Neuronal stem cell (in vitro differentiated cells): ENCODE data around the gene FMO5.

Experiments
- DNase-seq: peaks from one replicate; pipeline ENCODE4 v3.0.0-alpha.2; 2013; ENCODE audit warnings: low spot score
- H2AFZ ChIP-seq: one replicate; pipeline ENCODE4 v1.6.1; 2013; ENCODE audit warnings: mild to moderate bottlenecking, low read length, inconsistent platforms
- H2AK5ac ChIP-seq: 2 replicates; pipeline ENCODE4 v1.6.1; 2013; ENCODE audit warnings: low read depth, mild to moderate bottlenecking, inconsistent platforms, low read length, moderate library complexity, mixed read lengths
- H2BK120ac ChIP-seq: 2 replicates; pipeline ENCODE4 v1.6.1; 2013; ENCODE audit warnings: low read depth, mild to moderate bottlenecking, inconsistent platforms, low read length, moderate library complexity, mixed read lengths
- H2BK12ac ChIP-seq: one replicate; pipeline ENCODE4 v1.6.1; 2013; ENCODE audit warnings: low read length, inconsistent platforms
- H2BK15ac ChIP-seq: 2 replicates; pipeline ENCODE4 v1.6.1; 2013; ENCODE audit warnings: mild to moderate bottlenecking, low read length, inconsistent platforms, mixed read lengths
- H2BK5ac ChIP-seq: one replicate; pipeline ENCODE4 v1.6.1; 2013; ENCODE audit warnings: inconsistent platforms, mild to moderate bottlenecking, low read length, moderate library complexity
- H3K14ac ChIP-seq: one replicate; pipeline ENCODE4 v1.6.1; 2013; ENCODE audit warnings: low read length, inconsistent platforms
- H3K18ac ChIP-seq: 2 replicates; pipeline ENCODE4 v1.6.1; 2013; ENCODE audit warnings: low read length, inconsistent platforms
- H3K23ac ChIP-seq: 2 replicates; pipeline ENCODE4 v1.6.1; 2013; ENCODE audit warnings: low read depth, mild to moderate bottlenecking, mixed read lengths, low read length, inconsistent platforms; ENCODE audit not compliant: poor library complexity
- H3K27ac ChIP-seq: replicated peaks from 3 replicates; pipeline ENCODE4 v1.5.1; 2013; ENCODE audit warnings: low read length, inconsistent platforms
- H3K27me3 ChIP-seq, 3 experiments: 2 replicates each; pipeline ENCODE4 v1.6.1; 2013; ENCODE audit warnings: low read length in 3 of 3, mild to moderate bottlenecking in 2 of 3, inconsistent platforms in 1 of 3, low read depth in 1 of 3, mixed read lengths in 1 of 3, moderate library complexity in 1 of 3; ENCODE audit not compliant: control insufficient read depth in 3 of 3, insufficient read depth in 3 of 3
- H3K36me3 ChIP-seq, 2 donors: replicated peaks in 1 of 2; 2 replicates each; pipeline ENCODE4 v1.6.1; 2013; ENCODE audit warnings: low read length in 2 of 2; ENCODE audit not compliant: control insufficient read depth in 2 of 2, insufficient read depth in 2 of 2
- H3K4ac ChIP-seq: 2 replicates; pipeline ENCODE4 v1.6.1; 2013; ENCODE audit warnings: inconsistent platforms, mild to moderate bottlenecking, low read length, moderate library complexity
- H3K4me1 ChIP-seq, 2 donors: 1 replicate in 1 of 2; 2 replicates in 1 of 2; pipeline ENCODE4 v1.6.1; 2013; ENCODE audit warnings: low read length in 2 of 2, low read depth in 1 of 2; ENCODE audit not compliant: control insufficient read depth in 2 of 2, insufficient read depth in 1 of 2
- H3K4me2 ChIP-seq: one replicate; pipeline ENCODE4 v1.6.1; 2013; ENCODE audit warnings: mild to moderate bottlenecking, low read length, inconsistent platforms; ENCODE audit not compliant: insufficient read depth, poor library complexity, severe bottlenecking
- H3K4me3 ChIP-seq, 2 donors: 2 replicates each; pipeline ENCODE4 v1.5.1; 2013; ENCODE audit warnings: low read length in 2 of 2, mild to moderate bottlenecking in 2 of 2, inconsistent platforms in 1 of 2, moderate library complexity in 1 of 2
- H3K79me1 ChIP-seq: one replicate; pipeline ENCODE4 v1.6.1; 2013; ENCODE audit warnings: low read depth, mild to moderate bottlenecking, inconsistent platforms, low read length, moderate library complexity
- H3K9ac ChIP-seq: one replicate; pipeline ENCODE4 v1.6.1; 2013; ENCODE audit warnings: mild to moderate bottlenecking, low read depth, low read length, inconsistent platforms; ENCODE audit not compliant: poor library complexity
- H3K9me3 ChIP-seq, 2 donors: replicated peaks in 1 of 2; 2 replicates each; pipeline versions ENCODE3 to v1.6.1; 2013; ENCODE audit warnings: low read length in 2 of 2, mild to moderate bottlenecking in 2 of 2, inconsistent platforms in 1 of 2, low read depth in 1 of 2, mixed read lengths in 1 of 2, moderate library complexity in 1 of 2; ENCODE audit not compliant: control insufficient read depth in 2 of 2, insufficient read depth in 1 of 2
- H4K8ac ChIP-seq: one replicate; pipeline ENCODE4 v1.6.1; 2013; ENCODE audit warnings: low read depth, mild to moderate bottlenecking, inconsistent platforms, low read length, moderate library complexity
- H4K91ac ChIP-seq: one replicate; pipeline ENCODE4 v1.6.1; 2013; ENCODE audit warnings: low read length, low read depth, mild to moderate bottlenecking, inconsistent platforms; ENCODE audit not compliant: poor library complexity
- WGBS, 2 donors: extraction: QIAGEN DNeasy Blood & Tissue Kit; methylation state at CpG; one replicate each; pipeline ENCODE4 v1.1.7; 2013; ENCODE audit warnings: missing lambda C conversion rate in 2 of 2, mixed read lengths in 1 of 2; ENCODE audit not compliant: insufficient read length in 2 of 2, insufficient replicate concordance in 1 of 2; ENCODE audit errors: extremely low coverage in 2 of 2; 5-methylcytosine and 5-hydroxymethylcytosine counted together

Gene FMO5

DNA sequence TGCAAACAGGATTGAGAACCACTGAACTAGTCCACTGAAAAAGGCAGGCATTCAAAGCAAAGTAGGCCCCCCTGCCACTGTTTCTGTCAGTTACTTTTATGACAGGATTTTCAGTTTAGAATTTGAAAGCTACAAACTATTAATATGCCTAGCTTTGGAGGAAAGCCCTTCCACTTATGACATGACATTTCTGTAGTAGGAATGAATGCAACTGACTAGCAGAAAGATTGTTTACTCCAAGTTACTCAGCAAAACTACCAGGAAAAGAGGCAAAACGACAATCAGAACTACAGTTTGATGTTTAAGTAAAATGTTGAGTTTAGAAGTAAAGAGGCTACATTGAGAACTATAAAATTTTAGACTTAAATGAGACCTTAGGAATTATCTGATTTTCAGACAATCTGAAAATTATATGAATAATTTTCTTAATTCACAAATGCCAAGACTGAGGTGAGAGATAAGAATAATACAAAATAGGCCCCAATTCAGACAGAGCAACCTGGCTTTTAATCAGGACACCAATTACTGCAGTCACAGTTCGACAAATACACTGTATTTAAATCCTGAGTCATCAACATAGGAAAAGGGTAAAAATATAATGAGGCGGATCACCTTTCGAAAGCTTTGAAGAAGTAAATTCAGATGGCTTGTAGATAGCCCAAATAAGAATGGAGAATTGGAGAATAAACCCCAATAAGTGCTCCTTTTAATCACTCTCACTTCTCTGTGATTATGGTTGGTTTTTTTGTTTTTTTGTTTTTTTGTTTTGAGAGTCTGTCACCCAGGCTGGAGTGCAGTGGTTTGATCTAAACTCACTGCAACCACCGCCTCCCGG lies 55.1 kb downstream of the FMO5 start:
- H3K4me2 ChIP-seq, result no peak overlapping the region
- H3K4me1 ChIP-seq, result peaks cover 2 to 9% of the 10 kb centered on the region in 2 donors
- H3K79me1 ChIP-seq, result peaks cover 3% of the 10 kb centered on the region

DNA sequence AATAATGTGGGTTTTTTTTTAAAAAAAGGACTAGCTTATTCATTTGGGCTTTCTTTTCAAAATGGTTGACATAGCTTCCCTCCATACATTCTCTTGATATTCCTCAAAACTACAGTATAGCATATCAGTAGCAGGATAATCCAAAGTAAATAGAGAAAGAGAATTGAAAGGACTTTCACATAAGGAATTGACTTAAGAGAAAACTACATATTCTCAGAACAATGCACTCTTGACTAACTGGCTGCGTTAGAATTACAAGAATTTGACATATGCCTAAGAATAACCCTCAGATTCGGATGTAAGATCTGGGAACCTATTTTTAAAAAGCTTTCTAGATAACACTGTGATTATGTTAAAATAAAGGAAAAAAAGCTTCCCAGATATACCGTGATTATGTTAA lies 56.0 kb downstream of the FMO5 start:
- Histone ChIP-seq H2BK15ac (no peak overlapping the region), H4K8ac (no peak overlapping the region), H2AFZ (no peak overlapping the region), H2AK5ac (no peak overlapping the region), H3K9me3 (no peaks in the 10 kb centered on the region), H3K4ac (no peak overlapping the region), H3K18ac (no peak overlapping the region), H3K27me3 (no peaks in the 10 kb centered on the region), H2BK5ac (no peak overlapping the region), H2BK12ac (no peak overlapping the region), H3K27ac (no peak overlapping the region), H2BK120ac (no peak overlapping the region), H3K36me3 (peaks cover 2 to 35% of the 10 kb centered on the region in 2 donors), H3K23ac (no peak overlapping the region), H3K4me2 (no peak overlapping the region), H4K91ac (no peak overlapping the region), H3K14ac (no peak overlapping the region), H3K4me1 (peaks cover 2 to 9% of the 10 kb centered on the region in 2 donors), H3K79me1 (peaks cover 3% of the 10 kb centered on the region), H3K9ac (no peak overlapping the region), H3K4me3 (no peak overlapping the region)
- DNase-seq, result no peak
- no CpG with 5 or more reads among the region's 3 CpGs for WGBS, 2 donors

More for the DNA sequence above, 55.1 kb downstream of the FMO5 start:
- H3K23ac ChIP-seq, result no peak overlapping the region
- H3K4ac ChIP-seq, result no peak overlapping the region
- no peak overlapping the region for H2AK5ac ChIP-seq
- peaks cover 2 to 32% of the 10 kb centered on the region in 2 donors for H3K36me3 ChIP-seq
- no peak overlapping the region for H4K91ac ChIP-seq
- no CpG with 5 or more reads among the region's 6 CpGs for WGBS, 2 donors
- no peak overlapping the region for H3K27ac ChIP-seq
- no peak for DNase-seq
- no peak overlapping the region for H3K14ac ChIP-seq
- no peaks in the 10 kb centered on the region for H3K9me3 ChIP-seq
- H3K18ac ChIP-seq, result no peak overlapping the region
- H2AFZ ChIP-seq, result no peak overlapping the region
- H3K9ac ChIP-seq, result no peak overlapping the region
- no peak overlapping the region for H2BK15ac ChIP-seq
- H2BK12ac ChIP-seq, result no peak overlapping the region
- H2BK5ac ChIP-seq, result no peak overlapping the region
- no peak overlapping the region for H4K8ac ChIP-seq
- peak overlapping the region in 1 of 2 donors; percentile 92 for H3K4me3 ChIP-seq
- no peak overlapping the region for H2BK120ac ChIP-seq
- no peaks in the 10 kb centered on the region for H3K27me3 ChIP-seq

DNA sequence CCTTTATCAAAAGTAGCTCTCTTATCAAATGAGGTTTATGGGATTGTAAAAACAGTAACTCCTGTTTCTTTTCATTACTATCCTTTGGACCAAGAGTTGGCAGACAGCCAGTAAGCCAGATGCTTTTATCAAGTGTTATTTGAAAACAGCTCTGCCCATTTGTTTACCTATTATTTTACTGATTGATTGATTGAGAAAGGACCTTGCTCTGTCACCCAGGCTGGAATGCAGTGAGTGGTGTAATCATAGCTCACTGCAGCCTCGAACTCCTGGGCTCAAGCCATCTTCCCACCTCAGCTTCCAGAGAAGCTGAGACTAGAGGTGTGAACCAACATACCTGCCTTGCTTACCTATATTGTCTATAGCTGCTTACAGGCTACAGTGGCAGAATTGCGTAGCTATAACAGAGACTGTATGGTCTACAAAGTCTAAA lies 56.5 kb downstream of the FMO5 start:
- H3K9me3 ChIP-seq, result no peaks in the 10 kb centered on the region
- DNase-seq, result no peak
- H2BK120ac ChIP-seq, result no peak overlapping the region
- H2BK12ac ChIP-seq, result no peak overlapping the region
- no peak overlapping the region for H4K8ac ChIP-seq
- H2AFZ ChIP-seq, result no peak overlapping the region
- peaks cover 2 to 39% of the 10 kb centered on the region in 2 donors for H3K36me3 ChIP-seq
- no peak overlapping the region for H3K18ac ChIP-seq
- no peak overlapping the region for H2BK15ac ChIP-seq
- peaks cover 2 to 9% of the 10 kb centered on the region in 2 donors for H3K4me1 ChIP-seq
- H3K4me3 ChIP-seq, result no peak overlapping the region
- H3K23ac ChIP-seq, result no peak overlapping the region
- no peak overlapping the region for H3K27ac ChIP-seq
- no peak overlapping the region for H2BK5ac ChIP-seq
- peaks cover 3% of the 10 kb centered on the region for H3K79me1 ChIP-seq
- no peak overlapping the region for H4K91ac ChIP-seq
- no peak overlapping the region for H2AK5ac ChIP-seq
- H3K4ac ChIP-seq, result no peak overlapping the region
- H3K9ac ChIP-seq, result no peak overlapping the region
- WGBS, 2 donors, result no CpG with 5 or more reads among the region's 2 CpGs
- no peaks in the 10 kb centered on the region for H3K27me3 ChIP-seq
- H3K4me2 ChIP-seq, result no peak overlapping the region
- H3K14ac ChIP-seq, result no peak overlapping the region

DNA sequence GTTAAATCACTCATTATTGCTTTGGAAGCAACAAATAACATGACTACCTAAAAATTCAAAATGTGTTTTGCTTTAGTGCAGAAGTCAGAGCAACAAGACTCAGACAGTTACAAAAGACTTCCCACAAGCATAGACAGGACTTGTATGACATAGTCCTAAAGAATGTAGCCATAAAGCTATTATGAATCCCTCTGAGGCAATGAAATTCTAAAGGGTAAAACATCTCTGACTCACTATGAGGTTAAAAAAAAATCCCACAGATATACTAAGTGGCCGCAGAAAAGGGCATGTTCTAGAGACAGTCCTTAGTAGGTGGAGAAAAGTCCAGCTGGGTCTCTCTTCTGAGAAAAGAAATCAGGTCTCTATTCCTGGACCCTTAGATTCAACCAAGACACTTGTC lies 57.8 kb downstream of the FMO5 start:
- H4K8ac ChIP-seq, result no peak overlapping the region
- no peak for DNase-seq
- no peak overlapping the region for H2AFZ ChIP-seq
- peaks cover 2 to 8% of the 10 kb centered on the region in 2 donors for H3K4me1 ChIP-seq
- no peaks in the 10 kb centered on the region for H3K27me3 ChIP-seq
- H3K18ac ChIP-seq, result no peak overlapping the region
- H3K4ac ChIP-seq, result no peak overlapping the region
- no peak overlapping the region for H4K91ac ChIP-seq
- no peak overlapping the region for H2BK15ac ChIP-seq
- H3K14ac ChIP-seq, result no peak overlapping the region
- WGBS, 2 donors, result no CpG with 5 or more reads among the region's 1 CpG
- no peak overlapping the region for H3K9ac ChIP-seq
- no peak overlapping the region for H2BK120ac ChIP-seq
- peaks cover 3% of the 10 kb centered on the region for H3K79me1 ChIP-seq
- no peak overlapping the region for H3K4me3 ChIP-seq
- H3K36me3 ChIP-seq, result peaks cover 3 to 49% of the 10 kb centered on the region in 2 donors
- no peak overlapping the region for H3K4me2 ChIP-seq
- no peak overlapping the region for H3K23ac ChIP-seq
- no peak overlapping the region for H2BK12ac ChIP-seq
- H2BK5ac ChIP-seq, result no peak overlapping the region
- H3K9me3 ChIP-seq, result no peaks in the 10 kb centered on the region
- no peak overlapping the region for H2AK5ac ChIP-seq
- H3K27ac ChIP-seq, result no peak overlapping the region
